ENCODE measurements around the gene TTF1.

The TTF1 gene

GRCh38 chr9:132365986-132366385, 40.7 kb downstream of the TTF1 start:
- DNase-seq (ENCODE audit: low spot score), result no peak

GRCh38 chr9:132364068-132364467, 42.6 kb downstream of the TTF1 start:
- DNase-seq (ENCODE audit: low spot score), result no peak

GRCh38 chr9:132357764-132358163, 48.9 kb downstream of the TTF1 start:
- DNase-seq (ENCODE audit: low spot score), result no peak

- no peak for DNase-seq (ENCODE audit: low spot score)
Measured at GRCh38 chr9:132356324-132356924, 50.2 kb downstream of the TTF1 start.

- DNase-seq (ENCODE audit: low spot score), result peak; percentile 99
Measured at GRCh38 chr9:132354637-132355355, 51.8 kb downstream of the TTF1 start, which contains the start of gene SETX. SETX (minus strand) TSS chr9:132354986; CDS start chr9:132349428, 5,558 bp downstream.

- no peak for DNase-seq (ENCODE audit: low spot score)
Measured at GRCh38 chr9:132351404-132352045, 55.1 kb downstream of the TTF1 start.

GRCh38 chr9:132350861-132351315, 55.8 kb downstream of the TTF1 start:
- no peak for DNase-seq (ENCODE audit: low spot score)

GRCh38 chr9:132348676-132349075, 58.0 kb downstream of the TTF1 start:
- no peak for DNase-seq (ENCODE audit: low spot score)

GRCh38 chr9:132346177-132346576, 60.5 kb downstream of the TTF1 start:
- no peak for DNase-seq (ENCODE audit: low spot score)

GRCh38 chr9:132341177-132341840, 65.3 kb downstream of the TTF1 start:
- DNase-seq (ENCODE audit: low spot score), result no peak

GRCh38 chr9:132334364-132334763, 72.3 kb downstream of the TTF1 start:
- DNase-seq (ENCODE audit: low spot score), result no peak

- no peak for DNase-seq (ENCODE audit: low spot score)
Measured at GRCh38 chr9:132333556-132333955, 73.1 kb downstream of the TTF1 start.

GRCh38 chr9:132328580-132328979, 78.1 kb downstream of the TTF1 start:
- no peak for DNase-seq (ENCODE audit: low spot score)

GRCh38 chr9:132327537-132327936, 79.1 kb downstream of the TTF1 start:
- DNase-seq (ENCODE audit: low spot score), result no peak

Data from left forelimb (tissue), 1 donor.